ENCODE measurements around the gene SPPL3.

DNA sequence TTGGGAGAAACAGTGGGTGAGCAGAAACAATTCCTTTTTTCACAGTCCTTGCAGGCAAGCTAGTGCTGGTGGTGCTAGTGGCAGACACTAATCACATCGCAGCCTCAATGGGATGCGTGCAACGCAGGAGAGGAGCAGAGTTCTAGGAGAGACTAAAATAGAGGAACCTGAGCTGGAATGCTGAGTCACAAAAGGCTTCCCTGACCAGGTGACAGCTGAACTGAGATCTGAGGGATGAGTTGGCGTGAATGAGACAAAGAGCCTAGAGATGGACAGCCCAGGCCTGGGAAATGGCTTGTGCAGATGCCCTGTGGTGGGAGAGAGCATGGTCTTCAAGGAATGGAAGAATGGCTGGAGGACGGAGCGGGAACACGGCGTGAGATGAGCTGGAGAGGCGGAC, 152.8 kb downstream of the SPPL3 start:
- TF ChIP-seq, protein P1, sequence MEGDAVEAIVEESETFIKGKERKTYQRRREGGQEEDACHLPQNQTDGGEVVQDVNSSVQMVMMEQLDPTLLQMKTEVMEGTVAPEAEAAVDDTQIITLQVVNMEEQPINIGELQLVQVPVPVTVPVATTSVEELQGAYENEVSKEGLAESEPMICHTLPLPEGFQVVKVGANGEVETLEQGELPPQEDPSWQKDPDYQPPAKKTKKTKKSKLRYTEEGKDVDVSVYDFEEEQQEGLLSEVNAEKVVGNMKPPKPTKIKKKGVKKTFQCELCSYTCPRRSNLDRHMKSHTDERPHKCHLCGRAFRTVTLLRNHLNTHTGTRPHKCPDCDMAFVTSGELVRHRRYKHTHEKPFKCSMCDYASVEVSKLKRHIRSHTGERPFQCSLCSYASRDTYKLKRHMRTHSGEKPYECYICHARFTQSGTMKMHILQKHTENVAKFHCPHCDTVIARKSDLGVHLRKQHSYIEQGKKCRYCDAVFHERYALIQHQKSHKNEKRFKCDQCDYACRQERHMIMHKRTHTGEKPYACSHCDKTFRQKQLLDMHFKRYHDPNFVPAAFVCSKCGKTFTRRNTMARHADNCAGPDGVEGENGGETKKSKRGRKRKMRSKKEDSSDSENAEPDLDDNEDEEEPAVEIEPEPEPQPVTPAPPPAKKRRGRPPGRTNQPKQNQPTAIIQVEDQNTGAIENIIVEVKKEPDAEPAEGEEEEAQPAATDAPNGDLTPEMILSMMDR (IDR thresholded peaks at IDR 0.05), result no peak
- no peak for TF ChIP-seq POLR2A (IDR thresholded peaks at IDR 0.05)
